ENCODE measurements around the gene EIF4E1B.

Gene EIF4E1B

GRCh38 chr5:176624142-176624541 is 6.3 kb upstream of the EIF4E1B start:
- H3K4me3 ChIP-seq (ENCODE audit: low read depth, low read length), result no peak overlapping the region

DNA sequence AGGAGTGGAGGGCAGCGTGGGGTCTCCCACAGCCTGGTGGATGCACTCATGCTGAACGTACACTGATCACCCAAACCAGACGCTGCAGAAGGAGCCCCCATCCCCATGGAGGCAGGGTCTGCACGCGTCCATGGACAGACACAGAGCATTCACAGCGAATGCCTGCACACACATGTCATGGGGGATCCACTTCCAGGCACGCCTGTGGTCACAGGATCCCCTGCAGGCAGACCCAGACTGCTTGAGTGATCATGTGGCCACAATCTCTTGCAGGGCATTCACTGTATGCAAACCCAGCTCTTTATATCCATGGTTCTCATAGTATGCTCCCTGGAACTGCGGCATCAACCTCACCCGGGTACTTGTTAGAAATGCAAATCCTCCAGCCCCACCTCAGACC is 5.5 kb upstream of the EIF4E1B start:
- no peak for DNase-seq (ENCODE audit: low read depth)
- H3K4me3 ChIP-seq (ENCODE audit: low read depth, low read length), result no peak overlapping the region

More at GRCh38 chr5:176624142-176624541, 6.3 kb upstream of the EIF4E1B start:
- no peak for DNase-seq (ENCODE audit: low read depth)

DNA sequence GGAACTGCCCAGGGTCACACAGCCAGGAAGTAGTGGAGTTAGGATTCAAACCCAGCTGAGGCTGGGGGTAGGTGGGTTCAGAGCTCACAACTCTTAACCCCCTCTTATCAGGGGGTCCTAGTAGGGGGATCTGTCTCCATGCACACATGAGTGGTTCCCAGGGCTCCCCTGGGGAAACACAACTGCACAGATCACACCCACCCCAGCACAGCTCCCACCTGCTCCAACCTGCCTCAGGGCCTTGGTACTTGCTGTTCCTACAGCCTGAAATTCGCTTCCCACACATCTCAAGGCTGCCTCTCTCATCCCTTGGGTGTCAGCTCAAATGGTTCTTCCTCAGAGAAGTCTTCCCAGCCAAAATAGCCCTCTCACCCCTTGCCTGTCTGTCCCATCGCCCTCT is 5.0 kb upstream of the EIF4E1B start:
- H3K4me3 ChIP-seq (ENCODE audit: low read depth, low read length), result no peak overlapping the region

GRCh38 chr5:176625966-176626875 is 4.3 kb upstream of the EIF4E1B start:
- no peak overlapping the region for H3K4me3 ChIP-seq (ENCODE audit: low read depth, low read length)
- no peak for DNase-seq (ENCODE audit: low read depth)

More for the DNA sequence above, 5.0 kb upstream of the EIF4E1B start:
- no peak for DNase-seq (ENCODE audit: low read depth)

- no peak for DNase-seq (ENCODE audit: low read depth)
- H3K4me3 ChIP-seq (ENCODE audit: low read depth, low read length), result no peak overlapping the region
Measured at GRCh38 chr5:176626876-176627236, 3.6 kb upstream of the EIF4E1B start.

- no peak for DNase-seq (ENCODE audit: low read depth)
- no peak overlapping the region for H3K4me3 ChIP-seq (ENCODE audit: low read depth, low read length)
Measured at GRCh38 chr5:176627582-176627981, 2.9 kb upstream of the EIF4E1B start.

DNA sequence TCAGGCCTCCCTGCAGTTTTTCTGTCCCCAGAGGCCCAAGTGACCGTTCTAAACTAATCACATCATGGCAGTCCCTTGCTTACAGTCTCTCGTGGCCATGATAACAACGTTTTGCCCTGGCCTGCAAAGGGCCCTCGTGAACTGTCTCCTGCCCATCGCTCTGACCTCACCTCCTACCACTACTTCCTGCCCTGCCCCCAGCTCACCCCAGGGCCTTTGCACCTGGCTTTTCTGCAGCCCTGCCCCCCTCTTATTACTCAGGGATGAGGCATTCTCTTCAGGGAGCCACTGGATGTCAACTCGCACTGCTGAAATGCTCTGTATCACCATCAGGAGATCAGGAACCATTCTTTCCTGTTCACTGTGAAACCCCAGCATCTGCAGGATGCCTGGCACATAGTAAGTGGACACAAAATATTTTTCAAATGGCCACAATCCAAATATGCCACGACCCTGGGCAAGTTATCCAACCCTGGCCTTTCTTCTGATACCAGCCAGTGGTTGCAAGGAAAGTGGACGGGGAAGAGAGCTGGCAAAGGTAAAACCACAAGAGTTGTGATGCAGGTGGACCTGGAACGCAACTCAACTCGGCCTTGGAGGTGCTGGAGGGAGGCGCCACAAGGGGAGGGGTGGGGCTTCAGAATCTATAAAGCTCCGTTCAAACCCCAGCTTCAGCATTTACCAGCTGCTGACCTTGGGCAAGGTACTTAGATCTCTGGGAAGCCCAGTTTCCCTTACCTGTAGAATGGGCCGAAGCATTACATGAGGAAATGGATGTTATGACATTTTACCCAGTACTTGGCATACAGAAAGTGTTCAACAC is 1.9 kb upstream of the EIF4E1B start:
- DNase-seq (ENCODE audit: low read depth), result no peak
- H3K4me3 ChIP-seq (ENCODE audit: low read depth, low read length), result no peak overlapping the region

DNA sequence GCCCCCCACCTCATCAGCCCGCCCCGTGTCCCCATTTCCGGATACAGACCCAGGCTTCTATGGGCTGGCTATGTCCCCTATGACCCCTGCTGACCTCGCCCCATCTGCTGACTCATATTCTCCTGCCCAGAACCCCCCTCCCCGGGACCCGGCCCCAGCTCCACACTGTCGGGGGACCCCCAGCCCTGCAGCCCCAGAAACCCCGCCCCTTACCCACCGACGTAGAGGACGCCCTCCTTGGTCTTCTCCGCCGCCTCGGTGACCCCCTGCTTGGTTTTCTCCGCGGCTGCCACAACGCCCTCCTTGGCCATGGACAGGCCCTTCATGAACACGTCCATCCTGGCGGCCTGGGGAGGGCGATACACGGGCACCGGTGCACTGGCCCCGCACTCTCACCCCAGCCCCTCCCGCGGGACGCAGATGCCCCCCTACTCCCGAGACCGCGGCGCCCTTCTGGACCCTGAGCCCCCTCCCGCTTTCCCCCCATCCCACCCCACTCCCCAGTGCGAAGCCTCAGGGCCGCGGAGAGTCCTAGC is 1.1 kb upstream of the EIF4E1B start:
- peak overlapping the region; percentile 51 for H3K4me3 ChIP-seq (ENCODE audit: low read depth, low read length)
- DNase-seq (ENCODE audit: low read depth), result no peak

DNA sequence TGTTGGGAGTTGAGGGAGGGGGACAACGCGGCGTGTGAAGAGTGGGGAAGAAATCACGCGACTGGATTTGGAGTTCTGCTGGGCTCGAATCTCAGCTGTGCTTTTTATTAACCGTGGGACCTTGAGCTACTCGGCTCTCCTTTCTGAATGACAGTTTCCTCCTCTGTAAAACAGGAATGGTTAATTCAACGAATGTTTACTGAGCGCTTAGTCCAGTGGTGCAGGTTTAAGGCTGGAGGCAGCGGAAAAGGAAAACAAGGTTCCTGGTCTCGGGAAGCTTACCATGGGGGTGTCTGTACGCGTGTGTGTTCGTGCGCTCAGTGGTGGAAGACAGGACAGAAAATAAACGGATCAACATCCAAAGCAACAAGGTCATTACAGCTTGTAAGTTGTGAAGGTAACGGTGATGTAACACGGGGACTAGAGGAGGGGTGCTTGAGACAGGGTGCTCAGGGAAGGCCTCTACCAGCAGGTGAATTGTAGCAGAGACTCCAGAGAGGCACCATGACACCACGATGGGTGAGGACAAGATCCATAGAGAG is 277 bp downstream of the EIF4E1B start:
- DNase-seq (ENCODE audit: low read depth), result no peak
- peak overlapping the region; percentile 51 for H3K4me3 ChIP-seq (ENCODE audit: low read depth, low read length)

GRCh38 chr5:176631383-176632200 is 1.1 kb downstream of the EIF4E1B start:
- no peak overlapping the region for H3K4me3 ChIP-seq (ENCODE audit: low read depth, low read length)
- DNase-seq (ENCODE audit: low read depth), result no peak

- no peak overlapping the region for H3K4me3 ChIP-seq (ENCODE audit: low read depth, low read length)
- no peak for DNase-seq (ENCODE audit: low read depth)
Measured at GRCh38 chr5:176632745-176633144, 2.3 kb downstream of the EIF4E1B start.

GRCh38 chr5:176633598-176633997 is 3.1 kb downstream of the EIF4E1B start:
- DNase-seq (ENCODE audit: low read depth), result no peak

GRCh38 chr5:176636426-176636825 is 6.0 kb downstream of the EIF4E1B start:
- no peak overlapping the region for H3K4me3 ChIP-seq (ENCODE audit: low read depth, low read length)
- DNase-seq (ENCODE audit: low read depth), result no peak

More at GRCh38 chr5:176633598-176633997, 3.1 kb downstream of the EIF4E1B start:
- no peak overlapping the region for H3K4me3 ChIP-seq (ENCODE audit: low read depth, low read length)

GRCh38 chr5:176637556-176637955 is 7.1 kb downstream of the EIF4E1B start:
- DNase-seq (ENCODE audit: low read depth), result no peak
- no peak overlapping the region for H3K4me3 ChIP-seq (ENCODE audit: low read depth, low read length)

- no peak for DNase-seq (ENCODE audit: low read depth)
- no peak overlapping the region for H3K4me3 ChIP-seq (ENCODE audit: low read depth, low read length)
Measured at GRCh38 chr5:176638437-176638836, 8.0 kb downstream of the EIF4E1B start.

GRCh38 chr5:176639208-176639607 is 8.7 kb downstream of the EIF4E1B start:
- DNase-seq (ENCODE audit: low read depth), result no peak
- H3K4me3 ChIP-seq (ENCODE audit: low read depth, low read length), result no peak overlapping the region

DNA sequence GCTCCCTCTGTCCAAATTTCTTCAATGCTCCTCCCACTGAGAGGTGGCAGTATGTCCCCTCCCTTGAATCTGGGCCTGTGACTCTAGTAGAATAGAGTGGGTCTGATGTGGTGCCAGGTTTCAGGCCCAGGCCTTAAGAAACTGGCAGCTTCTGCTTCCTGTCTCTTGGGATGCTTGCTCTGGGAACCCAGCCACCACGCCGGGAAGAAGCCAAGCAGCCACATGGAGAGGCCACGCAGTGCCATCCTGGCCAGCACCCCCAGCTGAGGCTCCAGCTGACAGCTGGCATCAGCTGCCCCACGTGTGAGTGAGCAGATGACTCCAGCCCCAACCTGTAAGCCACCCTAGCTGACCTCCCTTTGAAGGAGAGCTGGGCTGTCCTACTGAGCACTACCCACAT is 9.5 kb downstream of the EIF4E1B start:
- no peak overlapping the region for H3K4me3 ChIP-seq (ENCODE audit: low read depth, low read length)
- DNase-seq (ENCODE audit: low read depth), result no peak

GRCh38 chr5:176640616-176641015 is 10.1 kb downstream of the EIF4E1B start:
- H3K4me3 ChIP-seq (ENCODE audit: low read depth, low read length), result no peak overlapping the region
- DNase-seq (ENCODE audit: low read depth), result no peak
